ENCODE measurements around the gene STXBP4. TPM values are rescaled to one million over a fixed set of nuclear protein-coding genes. Genes with fewer than 3 reads are reported as not detected.

The STXBP4 gene, protein sequence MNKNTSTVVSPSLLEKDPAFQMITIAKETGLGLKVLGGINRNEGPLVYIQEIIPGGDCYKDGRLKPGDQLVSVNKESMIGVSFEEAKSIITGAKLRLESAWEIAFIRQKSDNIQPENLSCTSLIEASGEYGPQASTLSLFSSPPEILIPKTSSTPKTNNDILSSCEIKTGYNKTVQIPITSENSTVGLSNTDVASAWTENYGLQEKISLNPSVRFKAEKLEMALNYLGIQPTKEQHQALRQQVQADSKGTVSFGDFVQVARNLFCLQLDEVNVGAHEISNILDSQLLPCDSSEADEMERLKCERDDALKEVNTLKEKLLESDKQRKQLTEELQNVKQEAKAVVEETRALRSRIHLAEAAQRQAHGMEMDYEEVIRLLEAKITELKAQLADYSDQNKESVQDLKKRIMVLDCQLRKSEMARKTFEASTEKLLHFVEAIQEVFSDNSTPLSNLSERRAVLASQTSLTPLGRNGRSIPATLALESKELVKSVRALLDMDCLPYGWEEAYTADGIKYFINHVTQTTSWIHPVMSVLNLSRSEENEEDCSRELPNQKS
- total RNA-seq, result 10 to 100 TPM in 3 of 5 donors, 1 to 10 TPM in 2; 1.4 to 65.3 (median 20.5) TPM
- polyA plus RNA-seq, result 1 to 10 TPM in 2 of 3 donors, under 1 TPM in 1; 0.68 to 3.4 (median 3.1) TPM
- long read RNA-seq, donor 1, result 0 reads
- long read RNA-seq, donor 2, full-length matches to known transcripts, result 1 of 1 reads
- long read RNA-seq, donor 2, partial matches to known transcripts, result 0 of 1 reads
- long read RNA-seq, donor 2, other reads (novel, unspliced or antisense), result 0 of 1 reads
- long read RNA-seq, donor 3, partial matches to known transcripts, result 6 of 8 reads
- long read RNA-seq, donor 3, other reads (novel, unspliced or antisense), result 0 of 8 reads
- long read RNA-seq, donor 4, full-length matches to known transcripts, result 1 of 1 reads
- long read RNA-seq, donor 4, partial matches to known transcripts, result 0 of 1 reads
- long read RNA-seq, donor 4, other reads (novel, unspliced or antisense), result 0 of 1 reads
- long read RNA-seq, donor 5, result 0 reads
- long read RNA-seq, donor 6, result 0 reads
- long read RNA-seq, donor 7, full-length matches to known transcripts, result 1 of 1 reads
- long read RNA-seq, donor 7, partial matches to known transcripts, result 0 of 1 reads
- long read RNA-seq, donor 7, other reads (novel, unspliced or antisense), result 0 of 1 reads
- long read RNA-seq, donor 8, result 0 reads
- long read RNA-seq, donor 9, full-length matches to known transcripts, result 1 of 1 reads
- long read RNA-seq, donor 9, partial matches to known transcripts, result 0 of 1 reads
- long read RNA-seq, donor 9, other reads (novel, unspliced or antisense), result 0 of 1 reads
- long read RNA-seq, donor 10, partial matches to known transcripts, result 0 of 1 reads
- long read RNA-seq, donor 10, other reads (novel, unspliced or antisense), result 0 of 1 reads

DNA sequence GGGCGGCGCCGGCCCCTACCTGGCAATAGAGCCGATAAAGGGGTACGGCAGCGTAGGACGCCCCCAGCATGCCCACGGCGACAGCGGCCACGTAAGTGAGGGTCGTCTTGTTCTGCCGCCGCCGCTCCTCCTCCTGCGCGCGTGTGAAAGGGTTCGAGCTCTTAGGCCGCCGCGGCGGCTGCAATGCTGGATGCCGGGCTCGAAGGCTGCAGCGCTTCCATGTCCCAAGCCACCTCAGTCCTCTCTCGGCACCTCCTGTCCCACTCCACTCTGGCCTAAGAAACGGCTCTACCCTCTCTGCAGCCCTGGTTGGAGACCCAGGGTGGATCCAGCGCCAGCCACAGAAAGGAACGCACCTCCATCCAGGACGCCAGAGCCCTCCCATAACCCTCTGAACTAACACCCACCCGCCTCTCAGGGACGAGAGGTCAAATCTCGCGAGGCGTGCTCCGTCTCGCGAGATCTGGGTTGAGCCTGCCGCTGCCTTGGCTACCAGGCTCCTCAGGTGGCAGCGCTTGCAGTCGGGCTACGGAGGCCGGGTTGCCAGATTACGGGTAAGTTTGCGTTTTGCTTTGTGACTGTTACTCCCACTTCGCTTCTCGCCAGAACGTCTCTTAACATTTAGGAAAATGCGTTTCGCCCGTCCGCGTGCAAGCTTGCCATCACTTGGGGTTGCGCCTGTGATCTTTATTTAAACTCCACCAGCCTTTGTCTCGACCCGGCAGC lies at the start of gene STXBP4, which contains the start of gene COX11:
Gene STXBP4, plus strand, starts transcription at position 504 of the 726 bp plus-strand sequence. CDS start 17,455 bp downstream, outside the sequence.
Gene COX11, minus strand, starts transcription at position 393 of the 726 bp plus-strand sequence. Its CDS starts 8 bp downstream, at position 385.
- 0 to 1% (median 1%) methylated on average over 38 to 57 of the region's 57 CpGs for WGBS, 5 donors
- TF ChIP-seq, protein P1, sequence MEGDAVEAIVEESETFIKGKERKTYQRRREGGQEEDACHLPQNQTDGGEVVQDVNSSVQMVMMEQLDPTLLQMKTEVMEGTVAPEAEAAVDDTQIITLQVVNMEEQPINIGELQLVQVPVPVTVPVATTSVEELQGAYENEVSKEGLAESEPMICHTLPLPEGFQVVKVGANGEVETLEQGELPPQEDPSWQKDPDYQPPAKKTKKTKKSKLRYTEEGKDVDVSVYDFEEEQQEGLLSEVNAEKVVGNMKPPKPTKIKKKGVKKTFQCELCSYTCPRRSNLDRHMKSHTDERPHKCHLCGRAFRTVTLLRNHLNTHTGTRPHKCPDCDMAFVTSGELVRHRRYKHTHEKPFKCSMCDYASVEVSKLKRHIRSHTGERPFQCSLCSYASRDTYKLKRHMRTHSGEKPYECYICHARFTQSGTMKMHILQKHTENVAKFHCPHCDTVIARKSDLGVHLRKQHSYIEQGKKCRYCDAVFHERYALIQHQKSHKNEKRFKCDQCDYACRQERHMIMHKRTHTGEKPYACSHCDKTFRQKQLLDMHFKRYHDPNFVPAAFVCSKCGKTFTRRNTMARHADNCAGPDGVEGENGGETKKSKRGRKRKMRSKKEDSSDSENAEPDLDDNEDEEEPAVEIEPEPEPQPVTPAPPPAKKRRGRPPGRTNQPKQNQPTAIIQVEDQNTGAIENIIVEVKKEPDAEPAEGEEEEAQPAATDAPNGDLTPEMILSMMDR (IDR thresholded peaks at IDR 0.05), result peak in 1 of 7 experiments; percentile 53
- TF ChIP-seq POLR2AphosphoS5 (IDR thresholded peaks at IDR 0.05) (peak; percentile 79 to 94 (median 86)), POLR2A (IDR thresholded peaks at IDR 0.05) (peak in 1 of 4 donors; percentile 43), EP300 (IDR thresholded peaks at IDR 0.05) (no peak)
- intact Hi-C loops (cut with DNase I; ENCODE audit: low total_unique reads), result no loop called here
- Histone ChIP-seq H3K36me3 (peaks cover 12 to 19% (median 13%) of the 10 kb centered on the region in 4 donors), H3K9me3 (no peaks in the 10 kb centered on the region), H3K27ac (peak within 1 kb of the TSS; percentile 81 to 90 (median 86)), H3K4me1 (peaks cover 31 to 63% (median 39%) of the 10 kb centered on the region in 4 donors), H3K4me3 (peak within 1 kb of the TSS; percentile 68 to 97 (median 80)), H3K27me3 (no peaks in the 10 kb centered on the region)
- DNase-seq, result peak; percentile 96 to 99

DNA sequence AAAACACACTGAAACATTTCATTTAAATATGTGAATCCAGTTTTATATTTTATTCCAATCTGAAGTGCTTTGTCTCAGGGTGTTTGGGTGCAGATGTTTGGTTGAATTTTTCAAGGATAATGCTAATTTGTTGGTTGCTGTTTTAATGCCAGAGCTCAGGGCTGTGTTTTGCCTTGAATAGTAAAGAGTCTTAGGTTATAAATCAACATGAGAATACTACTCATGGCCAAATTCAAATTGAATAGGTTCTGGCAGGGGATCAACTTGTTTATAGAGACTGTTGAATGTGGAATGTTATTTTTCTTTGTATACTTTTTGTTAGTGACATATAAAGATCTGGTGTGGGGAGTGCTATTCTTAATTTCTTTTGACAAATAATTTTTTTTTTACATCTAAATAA lies 49.1 kb upstream of the STXBP4 start:
- Histone ChIP-seq H3K27ac (no peak overlapping the region), H3K27me3 (no peaks in the 10 kb centered on the region), H3K4me1 (no peaks in the 10 kb centered on the region), H3K36me3 (peaks cover 3 to 68% (median 61%) of the 10 kb centered on the region in 4 donors), H3K9me3 (peaks cover 0 to 15% (median 6%) of the 10 kb centered on the region in 4 donors), H3K4me3 (no peak overlapping the region)
- TF ChIP-seq EP300 (IDR thresholded peaks at IDR 0.05), result no peak
- TF ChIP-seq, protein P1 (IDR thresholded peaks at IDR 0.05), result no peak
- no peak for TF ChIP-seq POLR2A (IDR thresholded peaks at IDR 0.05)
- no peak for TF ChIP-seq POLR2AphosphoS5 (IDR thresholded peaks at IDR 0.05)
- DNase-seq, result no peak
- intact Hi-C loops (cut with DNase I; ENCODE audit: low total_unique reads), result no loop called here

DNA sequence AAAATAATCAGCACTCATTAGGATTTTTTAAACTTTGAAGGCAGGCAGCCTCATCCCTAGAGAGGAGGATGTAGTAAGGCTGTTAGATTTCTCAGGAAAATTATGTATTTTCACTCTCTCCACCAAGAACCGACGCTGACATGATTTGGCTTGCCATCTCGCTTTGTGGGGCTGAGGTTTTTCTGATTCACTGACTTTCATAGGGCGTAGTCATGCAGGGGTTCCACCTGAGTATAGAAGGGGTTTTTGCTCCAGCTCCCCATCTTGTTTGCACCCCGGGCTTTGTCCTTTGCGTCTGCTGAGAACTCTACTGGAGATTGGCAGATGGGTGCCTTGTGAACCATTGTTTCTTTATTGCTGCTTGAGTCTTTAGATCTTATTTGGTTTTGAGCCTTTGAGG lies 47.7 kb upstream of the STXBP4 start:
- H3K27me3 ChIP-seq, result no peaks in the 10 kb centered on the region
- no peak overlapping the region for H3K4me3 ChIP-seq
- peaks cover 3 to 68% (median 52%) of the 10 kb centered on the region in 4 donors for H3K36me3 ChIP-seq
- WGBS, 5 donors, result 85 to 97% (median 88%) methylated on average over 6 of the region's 6 CpGs
- no peak overlapping the region for H3K27ac ChIP-seq
- intact Hi-C loops (cut with DNase I; ENCODE audit: low total_unique reads), result no loop called here
- DNase-seq, result no peak
- H3K4me1 ChIP-seq, result no peaks in the 10 kb centered on the region
- H3K9me3 ChIP-seq, result peaks cover 0 to 11% (median 5%) of the 10 kb centered on the region in 4 donors
- no peak for TF ChIP-seq POLR2AphosphoS5 (IDR thresholded peaks at IDR 0.05)
- TF ChIP-seq EP300 (IDR thresholded peaks at IDR 0.05), result no peak

GRCh38 chr17:54924405-54924804 lies 44.2 kb upstream of the STXBP4 start:
- intact Hi-C loops (cut with DNase I; ENCODE audit: low total_unique reads), result no loop called here
- no peak for TF ChIP-seq EP300 (IDR thresholded peaks at IDR 0.05)
- no peak for TF ChIP-seq POLR2AphosphoS5 (IDR thresholded peaks at IDR 0.05)
- TF ChIP-seq POLR2A (IDR thresholded peaks at IDR 0.05), result no peak
- TF ChIP-seq, protein P1 (IDR thresholded peaks at IDR 0.05), result no peak
- no peaks in the 10 kb centered on the region for H3K4me1 ChIP-seq
- H3K27me3 ChIP-seq, result no peaks in the 10 kb centered on the region
- no peak for DNase-seq
- 92 to 97% (median 95%) methylated on average over 5 of the region's 5 CpGs for WGBS, 5 donors
- no peak overlapping the region for H3K27ac ChIP-seq
- peaks cover 0 to 52% (median 38%) of the 10 kb centered on the region in 4 donors for H3K36me3 ChIP-seq
- H3K9me3 ChIP-seq, result no peaks in the 10 kb centered on the region
- no peak overlapping the region for H3K4me3 ChIP-seq
